GM21717 (cell line): ENCODE measurements around the gene EBF3.

Experiments used
- ATAC-seq: cut with Tn5 transposase; IDR thresholded peaks from one replicate; pipeline ENCODE4 v1.9.1; 2021; ENCODE audit warnings: mild to moderate bottlenecking, moderate library complexity; ENCODE audit not compliant: unreplicated experiment

EBF3 gene

DNA sequence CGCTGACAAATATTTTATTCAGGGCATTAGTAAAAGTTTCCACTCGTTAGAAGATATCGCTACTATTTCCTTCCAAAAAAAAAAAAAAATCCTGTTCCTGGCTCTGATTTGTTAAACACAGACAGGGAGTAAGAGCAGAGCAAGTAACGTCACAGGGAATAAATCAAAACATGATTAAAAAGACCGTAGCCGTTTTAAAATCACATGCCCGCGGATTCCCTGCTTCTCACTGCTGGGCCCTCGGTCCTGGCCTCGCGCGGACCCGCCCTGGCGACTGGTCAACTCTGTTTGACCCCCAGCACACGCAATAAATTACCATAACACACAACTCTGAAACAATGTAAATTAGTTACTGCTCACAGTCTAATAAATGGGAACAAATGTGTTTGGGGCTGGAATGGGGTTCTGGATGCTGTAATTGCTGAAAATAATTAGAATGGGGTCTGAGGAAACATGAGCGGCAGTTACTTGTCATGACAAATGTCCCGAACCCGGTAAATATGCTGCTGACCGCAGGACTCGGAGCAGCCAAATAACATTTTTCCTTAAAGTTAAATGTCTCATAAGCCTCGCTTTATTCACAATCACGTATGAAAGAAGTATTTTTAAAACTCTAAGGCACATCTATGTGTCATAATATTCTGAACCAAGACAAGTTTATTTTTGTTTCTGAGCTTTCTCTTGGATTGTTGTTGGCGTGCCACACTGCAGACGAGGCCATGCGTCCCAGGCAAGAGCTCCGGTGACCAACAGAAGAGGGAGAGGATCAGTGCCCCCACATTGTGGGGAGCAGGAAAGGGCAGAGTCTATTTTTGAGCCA, 17.9 kb downstream of the EBF3 start:
- ATAC-seq = no peak

DNA sequence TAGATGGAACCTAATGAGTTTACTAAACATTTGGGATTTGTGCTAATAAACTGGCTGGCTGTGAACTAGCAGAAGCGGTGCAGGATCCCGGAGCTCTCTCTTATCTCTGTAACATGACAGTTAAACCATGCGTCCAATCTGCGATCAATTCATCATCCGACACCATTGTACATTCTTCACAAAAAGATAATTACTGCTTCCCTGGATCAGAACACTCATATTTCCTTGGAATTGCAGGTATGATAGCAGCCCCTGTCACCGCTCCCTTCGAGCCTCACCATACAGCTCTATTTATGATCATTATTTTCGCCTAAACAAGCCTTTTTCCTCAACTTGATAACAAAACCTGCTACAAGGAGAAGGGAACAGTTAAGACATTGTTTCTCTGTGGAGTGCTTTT, 18.5 kb downstream of the EBF3 start:
- no peak for ATAC-seq

DNA sequence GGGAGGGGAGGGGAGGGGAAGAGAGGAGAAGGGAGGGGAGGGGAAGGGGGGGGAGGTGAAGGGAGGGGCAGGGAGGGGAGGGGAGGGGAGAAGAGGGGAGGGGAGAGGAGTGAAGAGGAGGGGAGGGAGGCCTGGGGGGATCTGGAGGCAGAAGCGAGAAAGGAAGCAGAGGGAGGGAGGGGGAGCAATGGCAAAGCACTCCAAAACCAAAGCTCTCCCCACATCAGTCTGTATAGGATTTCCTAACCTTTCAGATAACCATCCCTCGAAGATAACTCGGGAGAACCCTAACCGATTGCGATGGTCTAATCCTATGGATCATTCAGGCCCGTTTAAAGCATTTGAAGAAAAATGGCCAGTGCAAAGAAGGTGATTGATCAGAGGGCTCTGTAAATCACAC, 19.0 kb downstream of the EBF3 start:
- no peak for ATAC-seq

DNA sequence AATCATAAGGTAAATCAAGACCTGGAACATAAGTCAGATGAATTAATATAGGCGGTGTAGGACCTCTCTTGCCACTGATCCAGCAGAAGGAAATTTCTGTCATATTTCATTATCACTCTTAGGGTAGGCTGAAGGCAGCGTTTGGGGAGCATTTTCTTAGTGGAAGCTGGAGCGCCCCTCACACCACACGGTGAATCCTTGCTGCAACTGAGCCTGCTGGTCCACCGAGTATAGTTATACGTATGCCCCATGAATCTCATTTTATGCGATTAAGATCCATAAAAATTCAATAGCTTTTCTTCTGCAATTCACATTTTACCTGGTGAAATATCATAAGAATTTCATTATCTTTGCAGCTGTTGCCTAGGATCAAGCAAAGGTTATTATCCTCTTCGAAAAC, 19.6 kb downstream of the EBF3 start:
- no peak for ATAC-seq

DNA sequence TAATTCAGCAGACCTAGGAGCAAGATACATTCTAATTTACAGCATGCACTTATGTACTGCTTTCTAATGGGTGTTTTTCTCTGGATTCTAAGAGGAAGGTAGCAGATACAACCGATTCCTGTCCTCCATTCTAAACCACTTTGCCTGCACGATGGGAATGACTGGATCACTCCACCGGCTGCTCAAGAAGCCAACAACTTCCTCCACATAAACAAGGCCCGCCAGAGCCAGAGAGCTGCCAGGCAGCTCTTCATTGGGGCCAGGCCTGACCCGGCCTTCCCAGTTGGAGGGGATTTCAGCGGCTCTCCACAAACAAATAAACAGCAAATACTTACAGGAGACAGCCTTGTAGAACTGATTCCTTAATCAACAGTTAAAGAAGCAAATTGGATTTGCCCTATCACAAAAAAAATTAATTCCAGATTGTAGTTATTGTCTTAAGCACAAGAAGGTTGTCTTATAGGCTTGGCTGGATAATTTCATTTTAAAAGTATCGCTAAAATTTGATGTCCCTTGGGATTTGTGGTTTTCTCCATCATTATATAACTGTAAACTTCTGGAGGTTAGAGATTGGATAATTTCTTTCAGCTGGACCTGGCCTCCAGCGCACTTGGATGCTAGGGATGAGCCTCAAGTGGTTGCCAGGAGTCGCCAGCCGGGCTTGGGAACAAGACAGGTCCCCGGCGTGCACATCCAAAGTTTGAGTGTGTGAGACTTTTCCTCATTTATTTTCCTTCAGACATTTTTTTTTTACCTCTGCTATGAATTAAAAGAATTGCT, 20.9 kb downstream of the EBF3 start:
- ATAC-seq = no peak

DNA sequence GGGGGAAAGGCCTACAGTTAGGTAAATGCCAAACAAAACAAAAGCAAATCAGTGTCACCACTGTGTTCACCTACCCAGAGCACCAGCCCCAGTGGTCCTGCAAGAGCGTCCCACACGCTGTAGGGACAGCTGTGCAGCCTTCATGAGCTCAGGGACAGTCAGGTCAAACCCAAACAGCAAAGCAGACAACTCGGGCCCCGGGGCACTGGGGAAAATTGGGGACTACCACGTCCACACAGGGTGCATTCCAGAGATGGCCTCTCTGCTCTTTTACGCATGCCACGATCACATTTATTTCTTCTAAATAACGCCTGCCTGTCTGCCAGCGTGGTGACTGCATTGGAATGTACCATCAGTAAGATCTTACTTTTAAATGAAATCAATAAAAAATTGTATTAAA, 21.7 kb downstream of the EBF3 start:
- ATAC-seq = no peak

DNA sequence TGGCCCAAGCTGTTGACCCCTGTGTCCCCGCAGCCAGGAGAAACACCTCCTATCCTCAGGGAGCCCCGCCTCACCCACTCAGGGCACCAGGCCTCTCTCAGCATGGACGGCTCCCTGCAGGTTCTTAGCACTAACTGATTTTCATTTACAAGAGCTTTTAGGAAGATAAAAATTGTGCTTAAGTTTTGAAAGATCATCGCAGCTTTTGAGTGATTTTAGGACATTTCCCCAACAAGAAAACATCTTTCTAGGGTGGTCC, 22.1 kb downstream of the EBF3 start:
- ATAC-seq = no peak

DNA sequence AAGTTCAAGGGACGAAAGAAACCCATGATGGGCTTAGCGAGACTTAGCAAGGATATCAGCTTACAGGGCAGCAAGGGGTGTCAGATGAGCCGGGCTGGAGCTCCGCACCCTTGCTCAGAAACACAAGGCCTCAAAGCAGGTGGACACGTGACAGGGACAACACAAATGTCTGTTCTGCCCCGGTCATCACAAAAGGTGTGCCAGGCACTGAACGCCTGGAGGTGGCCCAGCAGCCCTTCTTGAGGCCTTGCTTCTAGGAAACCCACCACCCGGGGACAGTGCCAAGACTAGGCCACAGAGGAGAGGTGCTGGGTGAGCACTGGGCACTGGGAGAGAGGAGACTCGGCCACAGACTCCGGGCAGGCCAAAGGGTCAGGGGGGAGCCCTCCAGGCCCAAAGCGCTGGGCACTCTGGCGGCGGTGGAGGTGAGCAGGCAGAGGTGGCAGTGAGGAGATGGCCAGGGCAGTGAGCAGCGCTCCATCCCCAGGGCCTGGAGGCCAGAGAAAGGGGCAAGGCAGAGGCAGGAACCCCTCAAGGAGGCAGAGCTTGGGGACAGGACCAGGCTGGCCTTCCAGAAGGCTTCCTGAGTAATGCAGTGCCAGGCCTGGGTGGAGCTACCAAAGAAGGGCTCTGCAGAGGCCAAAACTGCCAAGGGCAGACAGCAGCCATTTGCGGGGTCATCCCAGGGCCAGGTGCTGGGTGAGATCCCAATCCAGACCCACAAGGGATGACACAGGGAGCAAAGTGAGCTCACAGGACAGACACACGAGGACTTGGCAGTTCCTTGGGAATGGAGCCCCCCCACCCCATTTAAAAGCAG, 22.7 kb downstream of the EBF3 start:
- no peak for ATAC-seq

DNA sequence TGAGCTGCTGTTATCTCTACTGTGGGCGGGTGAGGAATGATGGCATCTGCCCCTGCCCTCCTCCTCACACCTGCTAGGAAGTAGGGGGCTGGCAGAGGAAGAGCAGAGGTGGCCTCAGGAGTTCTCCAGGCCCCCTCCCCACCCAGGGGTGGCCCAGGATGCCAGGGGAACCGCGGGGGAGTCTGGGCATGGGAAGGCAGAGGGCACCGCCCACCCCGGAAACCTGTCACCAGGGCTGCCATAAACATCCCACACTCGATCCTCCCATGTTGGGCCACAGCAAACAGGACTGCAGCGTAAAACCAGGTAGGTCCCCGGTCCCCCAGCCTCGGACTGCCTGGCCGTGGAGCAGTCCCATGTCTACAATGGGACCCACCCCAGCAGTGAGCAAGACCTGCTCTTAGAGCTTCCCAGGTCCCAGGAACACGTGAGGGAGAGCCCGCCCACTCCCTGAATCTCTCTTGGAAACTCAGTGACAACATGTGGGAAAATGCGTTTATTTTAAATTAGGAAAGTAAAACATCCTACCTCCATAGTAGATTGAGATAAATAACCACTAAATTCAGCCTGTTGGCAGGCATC, 23.4 kb downstream of the EBF3 start:
- ATAC-seq = no peak

DNA sequence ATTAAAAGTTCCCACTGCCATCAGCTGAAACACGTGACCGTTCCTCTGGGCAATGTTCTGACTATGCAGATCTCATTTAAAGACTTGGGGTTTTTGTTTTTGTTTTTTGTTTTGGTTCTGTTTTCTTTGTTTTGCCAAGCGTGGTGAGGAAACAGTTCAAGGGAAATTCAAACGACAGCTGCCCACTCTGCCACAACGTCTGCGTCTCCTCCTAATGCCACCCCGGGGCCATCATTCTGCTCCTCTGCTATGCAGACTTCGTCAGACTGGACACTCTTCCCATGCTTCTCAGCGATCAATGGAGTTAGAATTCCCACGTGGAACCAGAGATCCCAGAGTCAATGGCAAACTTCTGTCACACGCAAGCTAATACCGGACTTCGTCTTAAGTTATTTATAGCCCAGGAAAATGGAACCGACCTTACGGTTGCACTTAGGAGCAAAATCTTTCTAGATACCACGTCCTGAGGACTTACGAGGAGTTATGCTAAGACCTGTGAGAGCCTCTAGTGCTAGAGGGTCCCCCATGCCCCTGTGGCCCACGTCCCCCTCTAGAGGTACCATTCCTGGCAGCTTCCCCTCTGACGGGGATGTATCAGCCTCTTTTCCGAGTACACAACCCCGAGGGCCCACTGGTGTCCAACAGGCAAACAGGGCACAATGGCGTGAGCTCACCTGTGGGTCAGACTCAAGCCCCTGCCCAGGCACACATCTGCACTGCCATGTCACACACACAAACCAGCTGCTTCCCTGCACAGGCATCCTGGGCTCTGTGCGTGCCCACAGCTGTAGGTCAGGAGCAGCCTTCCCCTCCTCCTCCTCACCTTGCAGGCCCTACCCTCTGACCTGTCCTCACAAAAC, 24.4 kb downstream of the EBF3 start:
- no peak for ATAC-seq

DNA sequence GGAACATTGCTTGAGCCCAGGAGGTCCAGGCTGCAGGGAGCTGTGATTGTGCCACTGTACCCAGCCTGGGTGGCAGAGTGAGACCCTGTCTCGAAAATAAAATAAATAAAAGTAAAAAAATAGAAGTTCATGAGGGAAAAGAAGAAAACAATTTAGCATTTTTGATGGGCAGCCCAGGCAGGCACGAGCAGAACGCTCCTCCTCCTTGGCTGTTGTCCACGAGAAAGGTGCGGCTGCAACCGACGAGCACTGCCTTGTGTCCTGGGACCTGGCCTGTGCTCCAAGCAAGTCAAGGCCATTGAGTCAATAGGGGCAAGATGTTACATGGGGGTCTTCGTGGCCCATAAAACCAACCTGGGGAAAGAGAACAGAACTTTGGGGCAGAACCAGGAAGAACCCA, 25.6 kb downstream of the EBF3 start:
- ATAC-seq = no peak

DNA sequence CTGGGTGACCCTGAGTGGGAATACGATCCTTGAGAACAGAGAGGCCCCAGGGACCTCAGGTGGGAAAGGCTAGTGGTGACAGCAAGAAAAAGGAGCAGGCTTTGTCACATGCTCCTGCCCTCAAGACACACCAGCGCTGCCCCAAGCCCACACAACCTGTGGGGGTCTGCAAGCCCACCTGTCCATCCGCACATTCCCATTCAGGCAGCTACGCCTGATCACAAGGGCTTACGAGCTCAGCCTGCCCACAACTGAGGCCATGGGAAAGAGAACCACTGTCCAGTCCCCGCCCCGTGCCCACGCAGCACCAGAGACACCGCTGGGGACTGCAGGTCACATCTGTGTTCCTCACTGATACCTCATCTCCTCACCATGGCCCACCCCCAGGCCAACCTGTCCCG, 26.7 kb downstream of the EBF3 start:
- no peak for ATAC-seq

DNA sequence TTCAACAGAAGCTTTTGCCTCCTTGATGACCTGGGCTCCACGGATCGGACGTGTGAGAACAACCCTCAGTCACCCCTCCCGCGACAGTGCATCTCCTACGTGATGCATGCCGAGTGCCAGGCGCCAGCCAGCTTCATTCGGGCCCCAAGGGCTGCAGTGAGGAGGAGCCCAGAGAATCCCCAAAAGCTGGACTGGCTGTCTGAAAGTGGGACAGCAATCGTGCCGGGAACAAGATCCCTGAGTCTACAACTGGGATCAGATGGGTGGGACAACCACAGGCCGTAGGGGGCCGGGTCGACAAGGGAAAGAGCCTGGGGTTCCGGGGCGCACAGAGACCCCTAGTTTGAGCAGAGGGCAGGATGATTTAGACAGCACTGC, 27.2 kb downstream of the EBF3 start:
- no peak for ATAC-seq

DNA sequence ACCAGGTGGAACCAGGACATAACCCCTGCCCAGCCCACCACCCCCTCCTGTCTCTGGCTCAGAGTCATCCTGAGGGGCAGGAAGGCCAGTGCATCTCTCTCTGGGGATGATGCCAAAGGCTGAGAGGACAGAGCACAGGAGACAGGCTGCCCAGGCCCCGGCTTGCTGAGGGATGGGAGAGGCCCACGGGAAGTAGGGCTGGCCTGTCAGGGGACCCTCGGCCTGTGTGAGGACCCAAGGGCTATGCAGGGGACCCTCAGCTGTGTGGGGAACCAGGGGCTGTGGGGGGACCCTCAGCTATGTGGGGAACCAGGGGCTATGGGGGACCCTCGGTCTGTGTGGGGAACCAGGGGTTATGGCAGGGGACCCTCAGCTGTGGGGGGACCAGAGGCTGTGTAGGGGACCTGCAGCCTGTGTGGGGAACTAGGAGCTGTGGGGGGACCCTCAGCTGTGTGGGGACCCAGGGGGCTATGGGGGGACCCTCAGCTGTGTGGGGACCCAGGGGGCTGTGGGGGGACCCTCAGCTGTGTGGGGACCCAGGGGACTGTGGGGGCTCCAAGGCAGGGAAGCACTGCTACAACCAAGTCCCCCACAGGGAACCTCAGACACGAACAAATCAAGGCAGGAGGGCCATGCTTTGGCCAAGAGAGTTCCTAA, 27.7 kb downstream of the EBF3 start:
- ATAC-seq = no peak

DNA sequence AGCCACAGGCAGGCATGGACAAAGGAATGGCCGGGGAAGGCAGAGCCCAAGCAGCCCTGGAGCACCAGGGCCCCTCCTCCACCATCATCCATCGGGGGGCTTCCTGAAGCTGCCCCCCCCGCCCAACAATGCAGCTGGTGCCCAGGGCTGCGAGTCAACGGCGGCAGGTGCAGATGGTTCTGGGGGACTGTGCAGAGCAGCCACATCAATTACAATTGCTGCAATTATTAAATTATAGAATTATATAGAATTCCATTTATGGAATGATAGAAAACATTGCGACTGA, 28.3 kb downstream of the EBF3 start:
- no peak for ATAC-seq

DNA sequence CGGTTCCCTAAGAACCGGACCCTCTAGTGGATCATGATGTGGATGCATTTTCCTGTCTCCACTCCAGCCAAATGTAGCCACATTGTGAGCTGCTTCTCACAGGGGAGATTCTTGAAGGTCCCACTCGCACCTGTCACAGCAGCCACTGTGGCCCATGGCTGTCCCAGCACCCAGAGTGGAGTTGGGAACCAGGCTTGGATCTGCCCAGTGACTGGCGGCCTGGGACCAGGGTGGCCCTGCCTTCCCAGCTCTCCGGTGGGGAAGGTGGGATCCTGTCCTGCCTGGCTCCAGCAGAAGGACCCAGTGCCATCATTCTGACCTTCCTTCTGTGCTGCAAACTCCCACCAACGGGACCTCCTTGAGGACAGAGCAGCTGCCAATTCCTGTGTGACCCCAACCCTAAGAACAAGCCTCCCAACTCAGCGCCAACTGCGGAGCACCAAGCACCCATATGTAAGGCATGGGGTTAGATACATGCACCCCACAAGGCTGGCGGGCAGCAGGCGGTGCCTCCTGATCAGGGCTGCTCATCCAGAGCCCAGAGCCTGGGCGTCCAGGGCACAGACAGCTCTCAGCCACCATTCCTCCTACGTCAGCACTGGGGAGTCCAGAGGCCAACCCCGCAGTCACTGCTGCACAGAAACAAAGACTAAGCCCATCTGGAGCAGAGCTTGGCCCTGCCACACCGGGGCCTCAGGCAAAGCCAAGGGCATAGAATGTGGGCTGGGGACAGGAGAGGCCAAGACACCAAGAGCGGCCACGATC, 28.8 kb downstream of the EBF3 start:
- no peak for ATAC-seq

DNA sequence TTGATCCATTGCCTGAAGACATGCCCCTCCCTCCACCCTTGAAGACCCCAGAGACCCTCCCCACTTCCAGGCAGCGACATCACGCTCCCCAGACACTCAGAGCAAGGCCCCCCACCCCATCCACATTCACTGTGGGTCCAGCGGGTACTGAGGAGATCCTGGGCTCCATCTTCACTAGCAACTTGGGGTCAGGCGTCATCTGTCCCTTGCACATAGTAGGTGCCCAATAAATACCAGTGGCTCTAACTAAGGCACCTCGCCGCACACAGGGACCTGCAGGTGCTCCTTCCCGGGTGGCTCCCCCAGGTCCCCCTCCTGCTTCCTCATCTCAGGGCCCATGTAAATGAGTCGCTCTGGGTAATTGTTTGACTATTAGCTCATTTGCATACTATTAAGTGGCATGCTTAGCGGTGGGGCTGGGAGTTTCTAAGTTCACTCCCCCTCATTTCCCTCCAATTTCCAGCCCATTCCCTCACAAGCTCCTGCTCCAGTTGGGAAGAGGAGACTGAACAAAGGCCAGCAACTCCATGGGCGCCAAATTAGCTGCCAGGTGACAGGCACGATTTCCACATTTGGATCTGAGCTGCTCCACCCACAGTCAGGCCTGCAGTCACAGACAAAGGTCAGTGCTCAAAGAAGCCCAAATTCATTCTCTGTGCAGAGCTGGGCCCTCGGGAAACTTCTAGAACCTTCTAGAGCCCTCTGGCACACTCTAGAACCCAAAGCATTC, 29.7 kb downstream of the EBF3 start:
- no peak for ATAC-seq

DNA sequence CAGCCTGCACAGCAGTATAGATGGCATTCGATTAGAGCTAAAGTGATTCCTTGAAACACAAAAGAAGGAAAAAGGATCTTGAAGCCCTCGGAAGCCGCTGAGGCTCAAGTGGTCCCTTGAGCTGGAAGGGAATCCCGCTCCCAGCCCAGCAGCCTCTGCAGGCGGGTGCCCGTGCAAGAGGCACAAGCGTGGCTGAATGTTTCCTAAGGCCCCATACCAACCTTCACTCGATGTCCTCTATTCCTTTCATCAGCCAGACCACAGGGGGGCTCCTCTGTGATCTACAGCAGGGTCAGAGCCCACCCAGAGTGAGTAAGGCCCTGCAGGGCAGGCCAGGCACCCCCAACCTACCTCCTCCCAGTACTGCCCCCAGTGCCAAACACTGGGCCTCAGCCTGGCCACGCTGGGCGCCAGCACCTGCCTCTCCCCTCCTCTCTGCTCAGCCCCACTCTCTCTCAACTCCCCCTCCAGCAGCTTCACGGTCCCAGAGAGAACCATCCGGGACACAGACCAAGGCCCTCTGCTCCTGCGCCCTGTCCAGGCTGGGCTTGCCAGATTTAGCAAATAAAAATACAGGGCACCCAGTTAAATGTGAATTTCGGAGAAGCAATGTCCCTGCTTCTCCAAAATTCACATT, 30.5 kb downstream of the EBF3 start:
- no peak for ATAC-seq
